GM18517 (cell line): Measurements from ENCODE around the gene DNAAF6.

Source experiments
- ATAC-seq: cut with Tn5 transposase; IDR thresholded peaks from one replicate; pipeline ENCODE4 v1.9.1; 2021; ENCODE audit warnings: mild to moderate bottlenecking, moderate library complexity; ENCODE audit not compliant: unreplicated experiment

Gene DNAAF6

DNA sequence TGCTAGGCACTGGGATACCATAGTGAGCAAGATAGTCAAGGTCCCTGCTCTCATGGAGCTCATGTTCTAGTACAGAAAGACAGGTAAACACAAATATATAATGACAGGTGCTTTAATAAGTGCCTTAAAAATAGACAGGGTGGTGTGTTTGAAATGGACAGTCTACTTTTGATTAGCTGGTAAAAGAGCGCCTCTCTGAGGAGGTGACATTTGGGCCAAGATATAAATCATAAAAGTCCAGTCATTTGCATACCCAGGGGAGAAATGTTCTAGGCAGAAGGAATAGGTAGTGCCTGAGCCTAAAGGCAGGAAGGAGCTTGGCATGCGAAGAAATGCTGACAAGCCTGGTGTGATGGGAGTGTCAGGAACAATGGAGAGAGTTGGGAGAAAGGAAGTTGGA, 83.6 kb downstream of the DNAAF6 start:
- no peak for ATAC-seq

DNA sequence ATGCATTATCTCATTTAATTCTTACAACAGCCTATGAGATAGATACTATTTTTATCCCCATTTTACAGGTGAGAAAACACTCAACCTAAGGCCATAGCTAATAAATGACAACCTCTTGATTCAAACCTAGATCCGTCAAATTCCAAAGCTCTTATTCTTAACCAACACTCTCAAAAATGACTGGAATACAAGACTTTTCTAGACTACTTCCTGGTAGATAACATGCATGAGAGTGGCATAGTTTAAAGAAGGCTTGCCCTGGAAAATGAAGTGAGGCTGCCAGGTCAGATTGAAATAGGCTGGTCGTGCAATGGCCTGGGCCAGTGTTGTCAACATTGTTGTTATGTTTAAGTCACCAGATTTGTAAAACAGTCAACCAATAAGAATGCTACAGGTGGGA, 86.6 kb downstream of the DNAAF6 start:
- ATAC-seq = no peak
